Measurements from ENCODE around the gene KIR3DL2. TPM values are rescaled to one million over a fixed set of nuclear protein-coding genes. Genes with fewer than 3 reads are reported as not detected.
"Not testable (repeated sequence)": the region's sequence is repeated elsewhere in the genome, so short reads cannot be mapped to it uniquely, and the experiment has no call there.

Gene KIR3DL2
- not detected for polyA plus RNA-seq (2013, experiment 1 of 2)
- not detected for polyA plus RNA-seq (2013, experiment 2 of 2)

GRCh38 chr19:54850061-54850640 lies at the start of gene KIR3DL2:
Gene KIR3DL2 (plus strand): TSS chr19:54850443. CDS start chr19:54850476, 33 bp downstream.
- not testable (repeated sequence) for H2BK15ac ChIP-seq (replicated peaks; ENCODE audit: low read depth); H3K9ac ChIP-seq (ENCODE audit: low read length); H3K36me3 ChIP-seq (ENCODE audit: control insufficient read depth, insufficient read depth, low read length); H3K79me1 ChIP-seq (ENCODE audit: low read length); H4K5ac ChIP-seq (ENCODE audit: low read length); H3K79me2 ChIP-seq (ENCODE audit: control insufficient read depth, insufficient read depth, low read length); H4K8ac ChIP-seq (ENCODE audit: low read depth, low read length); H3K4ac ChIP-seq (ENCODE audit: low read depth, low read length); DNase-seq; H3K27me3 ChIP-seq (ENCODE audit: insufficient read depth, low read length, poor library complexity); H2AK5ac ChIP-seq (ENCODE audit: low read length); H3K23ac ChIP-seq (ENCODE audit: low read length); H3K4me1 ChIP-seq (ENCODE audit: control insufficient read depth, low read depth, low read length); H3K56ac ChIP-seq (ENCODE audit: low read length); H3K27ac ChIP-seq (ENCODE audit: low read depth, low read length); H2BK120ac ChIP-seq (ENCODE audit: low read depth, low read length); H3K4me3 ChIP-seq (ENCODE audit: low read length); H3K4me2 ChIP-seq (ENCODE audit: low read length); H3K18ac ChIP-seq (ENCODE audit: low read length); H2BK5ac ChIP-seq (ENCODE audit: low read length)
- WGBS (ENCODE audit: extremely low coverage, insufficient coverage, low lambda C conversion rate): no CpG with 5 or more reads among the region's 16 CpGs

GRCh38 chr19:54803410-54803809 lies 46.8 kb upstream of the KIR3DL2 start, which contains the start of gene KIR2DL4:
Gene KIR2DL4 (plus strand): TSS chr19:54803610. CDS start chr19:54803652, 42 bp downstream.
- no peaks in the 10 kb centered on the region for H3K36me3 ChIP-seq (ENCODE audit: control insufficient read depth, insufficient read depth, low read length)
- H3K4me3 ChIP-seq (ENCODE audit: low read length): no peak within 1 kb of the TSS
- no peak within 1 kb of the TSS for H2BK5ac ChIP-seq (ENCODE audit: low read length)
- H2BK120ac ChIP-seq (ENCODE audit: low read depth, low read length): no peak within 1 kb of the TSS
- DNase-seq: no peak
- no peak within 1 kb of the TSS for H4K5ac ChIP-seq (ENCODE audit: low read length)
- H2AK5ac ChIP-seq (ENCODE audit: low read length): no peak within 1 kb of the TSS
- no peaks in the 10 kb centered on the region for H3K79me2 ChIP-seq (ENCODE audit: control insufficient read depth, insufficient read depth, low read length)
- no peak within 1 kb of the TSS for H3K4ac ChIP-seq (ENCODE audit: low read depth, low read length)
- H3K23ac ChIP-seq (ENCODE audit: low read length): no peak within 1 kb of the TSS
- no peak within 1 kb of the TSS for H3K27ac ChIP-seq (ENCODE audit: low read depth, low read length)
- WGBS (ENCODE audit: extremely low coverage, insufficient coverage, low lambda C conversion rate): no CpG with 5 or more reads among the region's 10 CpGs
- H3K18ac ChIP-seq (ENCODE audit: low read length): no peak within 1 kb of the TSS
- no peak within 1 kb of the TSS for H3K9ac ChIP-seq (ENCODE audit: low read length)
- no peaks in the 10 kb centered on the region for H3K79me1 ChIP-seq (ENCODE audit: low read length)
- H3K4me2 ChIP-seq (ENCODE audit: low read length): no peak within 1 kb of the TSS
- no peaks in the 10 kb centered on the region for H3K4me1 ChIP-seq (ENCODE audit: control insufficient read depth, low read depth, low read length)
- H2BK15ac ChIP-seq (replicated peaks; ENCODE audit: low read depth): no peak within 1 kb of the TSS
- H3K56ac ChIP-seq (ENCODE audit: low read length): no peak within 1 kb of the TSS
- H4K8ac ChIP-seq (ENCODE audit: low read depth, low read length): no peak within 1 kb of the TSS
- H3K27me3 ChIP-seq (ENCODE audit: insufficient read depth, low read length, poor library complexity): no peaks in the 10 kb centered on the region

- Histone ChIP-seq H3K27me3 (ENCODE audit: insufficient read depth, low read length, poor library complexity) (no peaks in the 10 kb centered on the region), H3K4me2 (ENCODE audit: low read length) (no peak overlapping the region), H4K8ac (ENCODE audit: low read depth, low read length) (no peak overlapping the region), H2BK15ac (replicated peaks; ENCODE audit: low read depth) (no peak overlapping the region), H3K18ac (ENCODE audit: low read length) (no peak overlapping the region), H2AK5ac (ENCODE audit: low read length) (no peak overlapping the region), H3K4me1 (ENCODE audit: control insufficient read depth, low read depth, low read length) (no peaks in the 10 kb centered on the region), H3K79me2 (ENCODE audit: control insufficient read depth, insufficient read depth, low read length) (no peaks in the 10 kb centered on the region), H3K79me1 (ENCODE audit: low read length) (no peaks in the 10 kb centered on the region), H2BK5ac (ENCODE audit: low read length) (no peak overlapping the region), H2BK120ac (ENCODE audit: low read depth, low read length) (no peak overlapping the region), H3K56ac (ENCODE audit: low read length) (no peak overlapping the region), H3K23ac (ENCODE audit: low read length) (no peak overlapping the region), H3K4ac (ENCODE audit: low read depth, low read length) (no peak overlapping the region), H3K27ac (ENCODE audit: low read depth, low read length) (no peak overlapping the region), H3K4me3 (ENCODE audit: low read length) (no peak overlapping the region), H4K5ac (ENCODE audit: low read length) (no peak overlapping the region), H3K36me3 (ENCODE audit: control insufficient read depth, insufficient read depth, low read length) (no peaks in the 10 kb centered on the region), H3K9ac (ENCODE audit: low read length) (no peak overlapping the region)
- DNase-seq: no peak
- no CpG with 5 or more reads among the region's 5 CpGs for WGBS (ENCODE audit: extremely low coverage, insufficient coverage, low lambda C conversion rate)
These were observed 46.1 kb upstream of the KIR3DL2 start for GRCh38 chr19:54804101-54804500.

- Histone ChIP-seq H3K36me3 (ENCODE audit: control insufficient read depth, insufficient read depth, low read length) (no peaks in the 10 kb centered on the region), H3K79me1 (ENCODE audit: low read length) (no peaks in the 10 kb centered on the region), H2BK5ac (ENCODE audit: low read length) (no peak overlapping the region), H4K5ac (ENCODE audit: low read length) (no peak overlapping the region), H3K9ac (ENCODE audit: low read length) (no peak overlapping the region), H2BK120ac (ENCODE audit: low read depth, low read length) (no peak overlapping the region), H2BK15ac (replicated peaks; ENCODE audit: low read depth) (no peak overlapping the region), H3K56ac (ENCODE audit: low read length) (no peak overlapping the region), H3K4me2 (ENCODE audit: low read length) (no peak overlapping the region), H3K27ac (ENCODE audit: low read depth, low read length) (no peak overlapping the region), H3K23ac (ENCODE audit: low read length) (no peak overlapping the region), H3K79me2 (ENCODE audit: control insufficient read depth, insufficient read depth, low read length) (no peaks in the 10 kb centered on the region), H2AK5ac (ENCODE audit: low read length) (no peak overlapping the region), H3K18ac (ENCODE audit: low read length) (no peak overlapping the region), H3K27me3 (ENCODE audit: insufficient read depth, low read length, poor library complexity) (no peaks in the 10 kb centered on the region), H3K4me1 (ENCODE audit: control insufficient read depth, low read depth, low read length) (no peaks in the 10 kb centered on the region), H3K4ac (ENCODE audit: low read depth, low read length) (no peak overlapping the region), H3K4me3 (ENCODE audit: low read length) (no peak overlapping the region), H4K8ac (ENCODE audit: low read depth, low read length) (no peak overlapping the region)
- WGBS (ENCODE audit: extremely low coverage, insufficient coverage, low lambda C conversion rate): no CpG with 5 or more reads among the region's 10 CpGs
- DNase-seq: no peak
These were observed 45.7 kb upstream of the KIR3DL2 start for GRCh38 chr19:54804571-54804970.

GRCh38 chr19:54805665-54806515 lies 44.4 kb upstream of the KIR3DL2 start:
- H3K36me3 ChIP-seq (ENCODE audit: control insufficient read depth, insufficient read depth, low read length): no peaks in the 10 kb centered on the region
- H3K27ac ChIP-seq (ENCODE audit: low read depth, low read length): no peak overlapping the region
- no peak overlapping the region for H3K4ac ChIP-seq (ENCODE audit: low read depth, low read length)
- H3K23ac ChIP-seq (ENCODE audit: low read length): no peak overlapping the region
- no peaks in the 10 kb centered on the region for H3K27me3 ChIP-seq (ENCODE audit: insufficient read depth, low read length, poor library complexity)
- H3K4me2 ChIP-seq (ENCODE audit: low read length): no peak overlapping the region
- no peak overlapping the region for H2AK5ac ChIP-seq (ENCODE audit: low read length)
- H3K4me1 ChIP-seq (ENCODE audit: control insufficient read depth, low read depth, low read length): no peaks in the 10 kb centered on the region
- no peak overlapping the region for H4K8ac ChIP-seq (ENCODE audit: low read depth, low read length)
- H3K79me1 ChIP-seq (ENCODE audit: low read length): no peaks in the 10 kb centered on the region
- H3K18ac ChIP-seq (ENCODE audit: low read length): no peak overlapping the region
- no peak overlapping the region for H4K5ac ChIP-seq (ENCODE audit: low read length)
- no peak overlapping the region for H3K56ac ChIP-seq (ENCODE audit: low read length)
- H2BK5ac ChIP-seq (ENCODE audit: low read length): no peak overlapping the region
- WGBS (ENCODE audit: extremely low coverage, insufficient coverage, low lambda C conversion rate): no CpG with 5 or more reads among the region's 14 CpGs
- H3K4me3 ChIP-seq (ENCODE audit: low read length): no peak overlapping the region
- DNase-seq: no peak
- H2BK120ac ChIP-seq (ENCODE audit: low read depth, low read length): no peak overlapping the region
- H2BK15ac ChIP-seq (replicated peaks; ENCODE audit: low read depth): no peak overlapping the region
- no peaks in the 10 kb centered on the region for H3K79me2 ChIP-seq (ENCODE audit: control insufficient read depth, insufficient read depth, low read length)
- H3K9ac ChIP-seq (ENCODE audit: low read length): no peak overlapping the region

Measured in mesendoderm (in vitro differentiated cells).